Endothelial cell of umbilical vein (primary cell): ENCODE measurements around the gene CHERP. TPM values are rescaled to one million over a fixed set of nuclear protein-coding genes. Genes with fewer than 3 reads are reported as not detected.

Experiments
- BruUV-seq: library from RNA; stranded (reverse); fragments of 400-500 nt; replicated peaks from 2 replicates; lab custom pipeline; 2021; lab: Mats Ljungman, UMichigan
- CTCF ChIA-PET: fragments of 300-600, 350-600 bp; sonication (Branson Sonifier 250); formaldehyde crosslinking; loops from one replicate; lab custom pipeline; 2021; ENCODE audit warnings: antibody characterized with exemption, inconsistent platforms; lab: Charles Lee
- POLR2A ChIA-PET: fragments of 300-600, 350-600 bp; sonication (Branson Sonifier 250); formaldehyde crosslinking; loops from one replicate; lab custom pipeline; 2021; ENCODE audit warnings: antibody characterized with exemption, inconsistent platforms; lab: Charles Lee
- DNase-seq: peaks from one replicate; pipeline ENCODE4 v3.0.0-alpha.2; 2011; ENCODE audit warnings: low read depth, low spot score
- FAIRE-seq: peaks from 2 replicates; lab custom pipeline; 2011; peaks lifted over from hg19 to GRCh38; lab: Jason Lieb, UNC
- H2AFZ ChIP-seq: 2 replicates; pipeline ENCODE4 v1.6.0; 2012; ENCODE audit warnings: low read depth, low read length, control low read depth, inconsistent platforms
- H3K27ac ChIP-seq: 2 replicates; pipeline ENCODE4 v1.5.1; 2011; ENCODE audit warnings: low read depth, mild to moderate bottlenecking, control low read depth, low read length, moderate library complexity; ENCODE audit not compliant: insufficient read depth
- H3K27me3 ChIP-seq, 2 experiments: 2 replicates each; pipeline versions ENCODE4 v1.6.0 to v1.6.1; 2011; ENCODE audit warnings: low read length in 2 of 2, mixed read lengths in 1 of 2; ENCODE audit not compliant: control insufficient read depth in 2 of 2, insufficient read depth in 2 of 2
- H3K36me3 ChIP-seq, 2 experiments: 2 replicates in 1 of 2; 3 replicates in 1 of 2; pipeline ENCODE4 v1.5.1; 2011; ENCODE audit warnings: low read length in 2 of 2, mild to moderate bottlenecking in 1 of 2, moderate library complexity in 1 of 2; ENCODE audit not compliant: control insufficient read depth in 2 of 2, insufficient read depth in 2 of 2; ENCODE audit errors: extremely low read depth in 1 of 2
- H3K4me1 ChIP-seq: 3 replicates; pipeline ENCODE4 v1.5.1; 2011; ENCODE audit warnings: mild to moderate bottlenecking, low read length; ENCODE audit not compliant: control insufficient read depth, insufficient read depth; ENCODE audit errors: extremely low read depth
- H3K4me2 ChIP-seq: 2 replicates; pipeline ENCODE4 v1.6.1; 2011; ENCODE audit warnings: low read length, control low read depth, mixed read lengths; ENCODE audit not compliant: insufficient read depth
- H3K4me3 ChIP-seq, 3 experiments: fragments of 200-600 bp in 1 of 3; sonication (generic), shearing (Covaris generic) in 1 of 3; replicated peaks in 1 of 3; 2 replicates each; pipeline ENCODE4 v1.5.1; 2011 to 2016; ENCODE audit warnings: control low read depth in 3 of 3, low read length in 3 of 3, mild to moderate bottlenecking in 2 of 3, inconsistent platforms in 1 of 3, low read depth in 1 of 3, moderate library complexity in 1 of 3; ENCODE audit not compliant: insufficient read depth in 1 of 3
- H3K79me2 ChIP-seq: 2 replicates; pipeline ENCODE4 v1.6.0; 2012; ENCODE audit warnings: low read length, inconsistent platforms; ENCODE audit not compliant: control insufficient read depth, insufficient read depth
- H3K9ac ChIP-seq: replicated peaks from 2 replicates; pipeline ENCODE3; 2011; ENCODE audit warnings: low read length, control low read depth; ENCODE audit not compliant: insufficient read depth; ENCODE audit errors: extremely low read depth
- H3K9me1 ChIP-seq: replicated peaks from 3 replicates; pipeline ENCODE4 v1.6.0; 2011; ENCODE audit warnings: mild to moderate bottlenecking, low read length; ENCODE audit not compliant: control insufficient read depth, insufficient read depth; ENCODE audit errors: extremely low read depth
- H3K9me3 ChIP-seq: replicated peaks from 2 replicates; pipeline ENCODE4 v1.5.1; 2012; ENCODE audit warnings: low read length, inconsistent platforms; ENCODE audit not compliant: control insufficient read depth, insufficient read depth
- H4K20me1 ChIP-seq: replicated peaks from 2 replicates; pipeline ENCODE3; 2011; ENCODE audit warnings: mild to moderate bottlenecking, low read length; ENCODE audit not compliant: control insufficient read depth, insufficient read depth; ENCODE audit errors: extremely low read depth
- EZH2 ChIP-seq: IDR thresholded peaks from 2 replicates; pipeline ENCODE4 v1.6.1; 2012; ENCODE audit warnings: borderline replicate concordance, low read depth, mild to moderate bottlenecking, moderate library complexity, low read length, inconsistent platforms; ENCODE audit not compliant: severe bottlenecking
- FOS ChIP-seq: IDR thresholded peaks from 2 replicates; pipeline ENCODE4 v1.6.1; 2011; ENCODE audit warnings: mild to moderate bottlenecking, low read length, moderate library complexity, borderline replicate concordance; ENCODE audit not compliant: insufficient read depth
- GATA2 ChIP-seq: IDR thresholded peaks from 2 replicates; pipeline ENCODE4 v1.7.0; 2011; ENCODE audit warnings: low read depth, mild to moderate bottlenecking, moderate library complexity, mixed read lengths, low read length; ENCODE audit not compliant: insufficient read length, insufficient read depth
- JUN ChIP-seq: IDR thresholded peaks from 2 replicates; pipeline ENCODE4 v1.6.1; 2011; ENCODE audit warnings: borderline replicate concordance, low read depth; ENCODE audit not compliant: insufficient read length, insufficient read depth
- MYC ChIP-seq: IDR thresholded peaks from one replicate; pipeline ENCODE4 v1.6.1; 2011; ENCODE audit warnings: mild to moderate bottlenecking, low read depth, low read length
- POLR2A ChIP-seq: IDR thresholded peaks from 2 replicates; pipeline ENCODE4 v1.6.1; 2012; ENCODE audit warnings: low read depth, mild to moderate bottlenecking, control low read depth, low read length
- POLR2AphosphoS5 ChIP-seq: IDR thresholded peaks from 2 replicates; pipeline ENCODE4 v1.6.1; 2012; ENCODE audit warnings: low read depth, mild to moderate bottlenecking, control low read depth, low read length, moderate library complexity; ENCODE audit not compliant: insufficient read depth
- dilution Hi-C: fragments of 300-500 bp; cut with MboI; formaldehyde crosslinking; loops from one replicate; pipeline ENCODE4 v1.15.0; 2019; ENCODE audit warnings: low sequenced_read_pairs; ENCODE audit not compliant: extremely low pct_ligation_motif_present
- intact Hi-C: fragments of 100-400 bp; cut with micrococcal nuclease; formaldehyde crosslinking; loops from one replicate; pipeline ENCODE4 v1.10.0; 2022
- polyA plus RNA-seq, 4 experiments: library from polyadenylated mRNA; depleted of rRNA in 3 of 4; stranded (reverse) in 3 of 4; unstranded in 1 of 4; fragments of >200 nt; gene quantifications; 2 replicates each; pipeline versions ENCODE4 v1.2.1 to v1.2.3, GENCODE V29; 2011 to 2012; ENCODE audit warnings: missing spikeins in 1 of 4
- total RNA-seq: library from RNA; stranded (reverse); gene quantifications from 2 replicates; pipeline ENCODE4 v1.2.3, GENCODE V29; 2021
- TF ChIP-seq, protein P1 (sequence below), 2 donors: IDR thresholded peaks; 1 replicate in 1 of 2; 2 replicates in 1 of 2; pipeline ENCODE4 v1.5.1; 2011; ENCODE audit warnings: low read length in 2 of 2, mild to moderate bottlenecking in 2 of 2, moderate library complexity in 2 of 2, control low read depth in 1 of 2, inconsistent platforms in 1 of 2, low read depth in 1 of 2; ENCODE audit not compliant: insufficient read depth in 1 of 2; ENCODE audit errors: extremely low read depth in 1 of 2
- TF ChIP-seq, protein P2 (sequence below): IDR thresholded peaks from 2 replicates; pipeline ENCODE4 v1.6.1; 2011; ENCODE audit not compliant: insufficient read depth, insufficient read length

CHERP gene
- total and polyA plus RNA-seq, 2 donors (not counting 3 experiments of a cell fraction or from before 2014, with no cell fraction given): 8.9 to 53.9 TPM

- Histone ChIP-seq H4K20me1 (no peaks in the 10 kb centered on the region), H3K9ac (no peak overlapping the region), H3K9me1 (no peaks in the 10 kb centered on the region), H3K9me3 (no peaks in the 10 kb centered on the region), H3K27me3 (no peaks in the 10 kb centered on the region), H2AFZ (no peak overlapping the region), H3K4me1 (no peaks in the 10 kb centered on the region), H3K4me2 (no peak overlapping the region), H3K36me3 (peaks cover 0 to 5% of the 10 kb centered on the region in 2 experiments), H3K4me3 (no peak overlapping the region), H3K27ac (no peak overlapping the region), H3K79me2 (no peaks in the 10 kb centered on the region)
- CTCF ChIA-PET: no interaction called here
- no TSS peak for BruUV-seq
- POLR2A ChIA-PET: no interaction called here
- dilution Hi-C loops (no loop called here), intact Hi-C loops (no loop called here)
- no peak for DNase-seq
- TF ChIP-seq MYC (no peak), FOS (no peak), GATA2 (no peak), POLR2AphosphoS5 (no peak), EZH2 (no peak), JUN (no peak), POLR2A (no peak)
- TF ChIP-seq, protein P1, sequence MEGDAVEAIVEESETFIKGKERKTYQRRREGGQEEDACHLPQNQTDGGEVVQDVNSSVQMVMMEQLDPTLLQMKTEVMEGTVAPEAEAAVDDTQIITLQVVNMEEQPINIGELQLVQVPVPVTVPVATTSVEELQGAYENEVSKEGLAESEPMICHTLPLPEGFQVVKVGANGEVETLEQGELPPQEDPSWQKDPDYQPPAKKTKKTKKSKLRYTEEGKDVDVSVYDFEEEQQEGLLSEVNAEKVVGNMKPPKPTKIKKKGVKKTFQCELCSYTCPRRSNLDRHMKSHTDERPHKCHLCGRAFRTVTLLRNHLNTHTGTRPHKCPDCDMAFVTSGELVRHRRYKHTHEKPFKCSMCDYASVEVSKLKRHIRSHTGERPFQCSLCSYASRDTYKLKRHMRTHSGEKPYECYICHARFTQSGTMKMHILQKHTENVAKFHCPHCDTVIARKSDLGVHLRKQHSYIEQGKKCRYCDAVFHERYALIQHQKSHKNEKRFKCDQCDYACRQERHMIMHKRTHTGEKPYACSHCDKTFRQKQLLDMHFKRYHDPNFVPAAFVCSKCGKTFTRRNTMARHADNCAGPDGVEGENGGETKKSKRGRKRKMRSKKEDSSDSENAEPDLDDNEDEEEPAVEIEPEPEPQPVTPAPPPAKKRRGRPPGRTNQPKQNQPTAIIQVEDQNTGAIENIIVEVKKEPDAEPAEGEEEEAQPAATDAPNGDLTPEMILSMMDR (IDR thresholded peaks at IDR 0.05; ENCODE audit: extremely low read depth in 1 of 2, insufficient read depth in 1 of 2, low read depth in 1 of 2, low read length in 2 of 2): no peak
- TF ChIP-seq, protein P2, sequence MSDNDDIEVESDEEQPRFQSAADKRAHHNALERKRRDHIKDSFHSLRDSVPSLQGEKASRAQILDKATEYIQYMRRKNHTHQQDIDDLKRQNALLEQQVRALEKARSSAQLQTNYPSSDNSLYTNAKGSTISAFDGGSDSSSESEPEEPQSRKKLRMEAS: no peak
- FAIRE-seq: no peak
Measured at GRCh38 chr19:16504271-16504670, 38.0 kb downstream of the CHERP start.
